Uterus (tissue), 4 donors: ENCODE data around the gene ANKMY2. TPM values are rescaled to one million over a fixed set of nuclear protein-coding genes. Genes with fewer than 3 reads are reported as not detected.

ENCODE experiments used
- DNase-seq, 2 donors: peaks; one replicate each; pipeline ENCODE4 v3.0.0-alpha.2; 2019 to 2020
- H3K27ac ChIP-seq, 2 donors: fragments of 200-600 bp; sonication (generic); 1 replicate in 1 of 2; 2 replicates in 1 of 2; pipeline ENCODE4 v1.5.1; 2016 to 2018
- H3K27me3 ChIP-seq, 2 donors: fragments of 200-600 bp; sonication (generic); one replicate each; pipeline ENCODE4 v1.5.1; 2018 to 2019; ENCODE audit warnings: control low read depth in 1 of 2
- H3K36me3 ChIP-seq, 2 donors: fragments of 200-600 bp; sonication (generic); one replicate each; pipeline ENCODE4 v1.5.1; 2019; ENCODE audit warnings: control low read depth in 1 of 2
- H3K4me1 ChIP-seq, 2 donors: fragments of 200-600 bp; sonication (generic); one replicate each; pipeline ENCODE4 v1.5.1; 2018 to 2019; ENCODE audit warnings: control low read depth in 1 of 2
- H3K4me3 ChIP-seq, 2 donors: fragments of 200-600 bp; sonication (generic); 1 replicate in 1 of 2; 2 replicates in 1 of 2; pipeline ENCODE4 v1.5.1; 2018 to 2019; ENCODE audit warnings: mild to moderate bottlenecking in 1 of 2
- H3K9me3 ChIP-seq, 2 donors: fragments of 200-600 bp; sonication (generic); one replicate each; pipeline ENCODE4 v1.5.1; 2019; ENCODE audit warnings: control low read depth in 1 of 2
- POLR2A ChIP-seq, 2 donors: fragments of 450-650 bp; IDR thresholded peaks; one replicate each; pipeline ENCODE4 v1.6.1; 2016; ENCODE audit warnings: antibody characterized with exemption in 2 of 2, mild to moderate bottlenecking in 1 of 2, moderate library complexity in 1 of 2
- intact Hi-C: fragments of 100-400 bp; cut with DNase I; formaldehyde crosslinking; loops from one replicate; pipeline ENCODE4 v1.15.1; 2023; ENCODE audit warnings: low total_unique reads
- total RNA-seq, 4 donors: library from RNA; depleted of rRNA in 3 of 4; stranded (reverse); fragments of >200 nt in 3 of 4; gene quantifications; one replicate each; pipeline versions ENCODE4 v1.1.0 to v1.2.4, GENCODE V29; 2014 to 2023
- TF ChIP-seq, protein P1 (sequence below), 4 experiments: fragments of 200-600 bp in 2 of 4; fragments of 450-650 bp in 2 of 4; sonication (generic) in 2 of 4; IDR thresholded peaks; one replicate each; pipeline ENCODE4 v1.5.1; 2016 to 2019; ENCODE audit warnings: antibody characterized with exemption in 4 of 4, mild to moderate bottlenecking in 2 of 4, moderate library complexity in 1 of 4
- donor health status: DM: yes; HTN: yes; CAD: no.

Gene ANKMY2
- total RNA-seq, 4 donors from 2014 or later, result 6.2 to 48.7 (median 17.2) TPM

- Histone ChIP-seq H3K27me3 (no peaks in the 10 kb centered on the region), H3K4me1 (no peaks in the 10 kb centered on the region), H3K4me3 (no peak overlapping the region), H3K27ac (no peak overlapping the region), H3K36me3 (no peaks in the 10 kb centered on the region), H3K9me3 (no peaks in the 10 kb centered on the region)
- no peak for DNase-seq
- intact Hi-C loops, result no loop called here
- TF ChIP-seq, protein P1, sequence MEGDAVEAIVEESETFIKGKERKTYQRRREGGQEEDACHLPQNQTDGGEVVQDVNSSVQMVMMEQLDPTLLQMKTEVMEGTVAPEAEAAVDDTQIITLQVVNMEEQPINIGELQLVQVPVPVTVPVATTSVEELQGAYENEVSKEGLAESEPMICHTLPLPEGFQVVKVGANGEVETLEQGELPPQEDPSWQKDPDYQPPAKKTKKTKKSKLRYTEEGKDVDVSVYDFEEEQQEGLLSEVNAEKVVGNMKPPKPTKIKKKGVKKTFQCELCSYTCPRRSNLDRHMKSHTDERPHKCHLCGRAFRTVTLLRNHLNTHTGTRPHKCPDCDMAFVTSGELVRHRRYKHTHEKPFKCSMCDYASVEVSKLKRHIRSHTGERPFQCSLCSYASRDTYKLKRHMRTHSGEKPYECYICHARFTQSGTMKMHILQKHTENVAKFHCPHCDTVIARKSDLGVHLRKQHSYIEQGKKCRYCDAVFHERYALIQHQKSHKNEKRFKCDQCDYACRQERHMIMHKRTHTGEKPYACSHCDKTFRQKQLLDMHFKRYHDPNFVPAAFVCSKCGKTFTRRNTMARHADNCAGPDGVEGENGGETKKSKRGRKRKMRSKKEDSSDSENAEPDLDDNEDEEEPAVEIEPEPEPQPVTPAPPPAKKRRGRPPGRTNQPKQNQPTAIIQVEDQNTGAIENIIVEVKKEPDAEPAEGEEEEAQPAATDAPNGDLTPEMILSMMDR (IDR thresholded peaks at IDR 0.05), result no peak
- TF ChIP-seq POLR2A (IDR thresholded peaks at IDR 0.05), result no peak
Observed at GRCh38 chr7:16657656-16658279, 12.2 kb upstream of the ANKMY2 start.

GRCh38 chr7:16656141-16656540 is 10.6 kb upstream of the ANKMY2 start:
- Histone ChIP-seq H3K9me3 (no peaks in the 10 kb centered on the region), H3K4me1 (no peaks in the 10 kb centered on the region), H3K27me3 (no peaks in the 10 kb centered on the region), H3K4me3 (no peak overlapping the region), H3K27ac (no peak overlapping the region), H3K36me3 (no peaks in the 10 kb centered on the region)
- DNase-seq, result no peak
- intact Hi-C loops, result no loop called here
- no peak for TF ChIP-seq POLR2A (IDR thresholded peaks at IDR 0.05)
- TF ChIP-seq, protein P1 (IDR thresholded peaks at IDR 0.05), result no peak

GRCh38 chr7:16655394-16655793 is 9.8 kb upstream of the ANKMY2 start:
- no peaks in the 10 kb centered on the region for H3K36me3 ChIP-seq
- H3K27ac ChIP-seq, result no peak overlapping the region
- no peaks in the 10 kb centered on the region for H3K4me1 ChIP-seq
- no peaks in the 10 kb centered on the region for H3K27me3 ChIP-seq
- TF ChIP-seq, protein P1 (IDR thresholded peaks at IDR 0.05), result no peak
- no peak for TF ChIP-seq POLR2A (IDR thresholded peaks at IDR 0.05)
- H3K9me3 ChIP-seq, result no peaks in the 10 kb centered on the region
- DNase-seq, result no peak
- intact Hi-C loops, result no loop called here
- no peak overlapping the region for H3K4me3 ChIP-seq

- TF ChIP-seq, protein P1 (IDR thresholded peaks at IDR 0.05), result no peak
- no peak for TF ChIP-seq POLR2A (IDR thresholded peaks at IDR 0.05)
- DNase-seq, result no peak
- Histone ChIP-seq H3K27ac (no peak overlapping the region), H3K27me3 (no peaks in the 10 kb centered on the region), H3K4me1 (no peaks in the 10 kb centered on the region), H3K4me3 (no peak overlapping the region), H3K9me3 (no peaks in the 10 kb centered on the region), H3K36me3 (no peaks in the 10 kb centered on the region)
- intact Hi-C loops, result no loop called here
Observed at GRCh38 chr7:16652888-16653287, 7.3 kb upstream of the ANKMY2 start.

DNA sequence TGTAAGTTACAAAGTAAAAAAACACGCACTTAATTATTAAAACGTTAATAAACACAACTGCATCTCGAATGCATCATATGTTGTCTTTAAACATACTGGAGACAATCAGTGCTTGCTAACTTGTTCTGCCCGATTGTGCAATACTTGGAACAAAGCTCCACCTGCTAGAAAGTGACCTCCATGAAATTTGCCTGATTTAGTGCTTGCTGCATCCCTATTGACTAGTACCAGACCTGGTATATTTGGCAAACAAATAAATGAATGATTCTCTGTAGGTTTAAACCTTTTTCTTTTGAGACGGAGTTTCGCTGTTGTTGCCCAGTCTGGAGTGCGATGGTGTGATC is 6.7 kb upstream of the ANKMY2 start:
- H3K27ac ChIP-seq, result no peak overlapping the region
- TF ChIP-seq, protein P1 (IDR thresholded peaks at IDR 0.05), result no peak
- no peaks in the 10 kb centered on the region for H3K27me3 ChIP-seq
- H3K4me1 ChIP-seq, result no peaks in the 10 kb centered on the region
- DNase-seq, result no peak
- H3K9me3 ChIP-seq, result no peaks in the 10 kb centered on the region
- intact Hi-C loops, result no loop called here
- H3K4me3 ChIP-seq, result no peak overlapping the region
- no peaks in the 10 kb centered on the region for H3K36me3 ChIP-seq
